Spleen (tissue), 11 donors: ENCODE results near the gene TRHDE. TPM values are rescaled to one million over a fixed set of nuclear protein-coding genes. Genes with fewer than 3 reads are reported as not detected.

Experiments used
- DNase-seq: peaks from one replicate; pipeline ENCODE4 v3.0.0-alpha.2; 2020
- H3K27ac ChIP-seq, 8 donors: fragments of 200-600 bp; sonication (generic) in 7 of 8; 1 replicate in 4 of 8; 2 replicates in 4 of 8; pipeline versions ENCODE4 v1.5.0 to v1.8.0; 2016 to 2021; ENCODE audit warnings: inconsistent platforms in 4 of 8, mild to moderate bottlenecking in 4 of 8, moderate library complexity in 1 of 8
- H3K27me3 ChIP-seq, 7 donors: fragments of 200-600 bp; sonication (generic) in 6 of 7; replicated peaks in 1 of 7; 1 replicate in 4 of 7; 2 replicates in 3 of 7; pipeline versions ENCODE4 v1.5.0 to v1.8.0; 2016 to 2021; ENCODE audit warnings: inconsistent platforms in 3 of 7, mild to moderate bottlenecking in 1 of 7
- H3K36me3 ChIP-seq, 6 donors: fragments of 200-600 bp; sonication (generic) in 5 of 6; 1 replicate in 4 of 6; 2 replicates in 2 of 6; pipeline versions ENCODE4 v1.5.0 to v1.8.0; 2016 to 2021; ENCODE audit warnings: inconsistent platforms in 2 of 6
- H3K4me1 ChIP-seq, 6 donors: fragments of 200-600 bp; sonication (generic) in 5 of 6; 1 replicate in 3 of 6; 2 replicates in 3 of 6; pipeline versions ENCODE4 v1.5.0 to v1.8.0; 2016 to 2021; ENCODE audit warnings: inconsistent platforms in 3 of 6
- H3K4me3 ChIP-seq, 8 donors: fragments of 200-600 bp; sonication (generic) in 7 of 8; 1 replicate in 4 of 8; 2 replicates in 4 of 8; pipeline versions ENCODE4 v1.5.0 to v1.8.0; 2016 to 2021; ENCODE audit warnings: inconsistent platforms in 4 of 8, mild to moderate bottlenecking in 4 of 8, moderate library complexity in 2 of 8
- H3K9me3 ChIP-seq, 8 donors: fragments of 200-600 bp; sonication (generic) in 7 of 8; 1 replicate in 4 of 8; 2 replicates in 4 of 8; pipeline versions ENCODE4 v1.5.0 to v1.8.0; 2016 to 2021; ENCODE audit warnings: inconsistent platforms in 4 of 8
- CTCF ChIP-seq, 11 experiments: fragments of 200-600 bp in 7 of 11; fragments of 450-650 bp in 4 of 11; sonication (generic) in 4 of 11; IDR thresholded peaks in 8 of 11; conservative IDR thresholded peaks in 3 of 11; 1 replicate in 7 of 11; 2 replicates in 4 of 11; pipeline versions ENCODE4 v1.4.0 to v1.8.0; 2016 to 2021; ENCODE audit warnings: antibody characterized with exemption in 11 of 11, inconsistent platforms in 4 of 11, mild to moderate bottlenecking in 1 of 11
- POLR2A ChIP-seq, 3 donors: fragments of 450-650 bp; IDR thresholded peaks; one replicate each; pipeline ENCODE4 v1.5.1; 2017; ENCODE audit warnings: antibody characterized with exemption in 3 of 3, mild to moderate bottlenecking in 1 of 3
- POLR2AphosphoS5 ChIP-seq, 3 donors: sonication (generic); formaldehyde crosslinking; IDR thresholded peaks; one replicate each; pipeline ENCODE4 v1.5.1; 2017; ENCODE audit warnings: antibody characterized with exemption in 3 of 3
- WGBS, 5 donors: extraction: QIAGEN DNeasy Blood & Tissue Kit in 3 of 5; methylation state at CpG; one replicate each; pipeline versions ENCODE4 v1.1.5 to v1.1.7; 2013 to 2018; 5-methylcytosine and 5-hydroxymethylcytosine counted together
- intact Hi-C: fragments of 100-400 bp; cut with DNase I; formaldehyde crosslinking; loops from one replicate; pipeline ENCODE4 v1.15.0; 2023; ENCODE audit warnings: low total_unique reads
- polyA plus RNA-seq, 3 donors: library from polyadenylated mRNA; stranded (reverse); fragments of 200-250 nt; gene quantifications; one replicate each; pipeline ENCODE4 v1.2.1, GENCODE V29; 2013
- total RNA-seq, 7 donors: library from RNA; depleted of rRNA in 3 of 7; stranded (reverse); fragments of >200 nt in 3 of 7; fragmentation: NEBNext Ultra II Directional in 4 of 7; extraction: Animal tissue kit (Norgen Biotek cat#: 25700) in 4 of 7; gene quantifications; one replicate each; pipeline versions ENCODE4 v1.1.0 to v1.2.1, GENCODE V29; 2016 to 2021
- donor health status: healthy with polysubstance abuse.
- donor health status: DM: no; HTN: no; CAD: no; lungs with moderate emphysema.
- donor health status: DM: no; HTN: no; CAD: no.
- donor health status: Bipolar disorder and iron deficiency.
- donor health status: healthy.
- donor health status: DM: no; HTN: no; CAD: no.
- donor health status: DM: yes; HTN: yes; CAD: no.

Gene TRHDE
- total and polyA plus RNA-seq, 10 donors: 0.26 to 32.7 (median 16.3) TPM

GRCh38 chr12:72453550-72453949 is 181.4 kb downstream of the TRHDE start:
- H3K27me3 ChIP-seq: no peaks in the 10 kb centered on the region
- DNase-seq: no peak
- no peaks in the 10 kb centered on the region for H3K36me3 ChIP-seq
- no peaks in the 10 kb centered on the region for H3K4me1 ChIP-seq
- H3K27ac ChIP-seq: no peak overlapping the region
- no peak for TF ChIP-seq CTCF (IDR thresholded peaks at IDR 0.05 in 8 of 11, conservative IDR thresholded peaks at IDR 0.05 in 3 of 11)
- no peak for TF ChIP-seq POLR2AphosphoS5 (IDR thresholded peaks at IDR 0.05)
- TF ChIP-seq POLR2A (IDR thresholded peaks at IDR 0.05): no peak
- peaks cover 0 to 24% (median 9%) of the 10 kb centered on the region in 8 donors for H3K9me3 ChIP-seq
- 69 to 81% (median 72%) methylated on average over 2 of the region's 2 CpGs for WGBS, 5 donors
- intact Hi-C loops: no loop called here
- no peak overlapping the region for H3K4me3 ChIP-seq

DNA sequence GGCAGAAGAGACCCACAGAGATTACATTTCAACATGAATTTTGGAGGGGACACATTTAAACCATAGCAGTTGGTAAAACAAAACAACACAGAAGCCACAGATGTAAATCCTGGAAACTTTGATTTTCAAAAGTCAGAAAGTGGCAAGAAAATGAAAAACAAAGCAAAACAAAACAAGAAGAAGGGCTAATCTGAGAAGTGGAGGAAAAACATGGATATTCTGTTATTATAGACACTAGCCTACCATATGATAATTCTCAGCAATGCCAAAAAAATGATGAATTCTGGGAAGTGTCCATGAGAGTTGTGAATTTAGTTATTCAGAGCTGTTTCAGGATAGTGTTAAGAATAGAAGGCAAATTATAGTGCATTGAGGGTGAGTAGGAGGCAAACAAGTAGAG is 192.3 kb downstream of the TRHDE start:
- no peaks in the 10 kb centered on the region for H3K27me3 ChIP-seq
- intact Hi-C loops: no loop called here
- H3K4me1 ChIP-seq: no peaks in the 10 kb centered on the region
- TF ChIP-seq POLR2A (IDR thresholded peaks at IDR 0.05) (no peak), CTCF (IDR thresholded peaks at IDR 0.05 in 8 of 11, conservative IDR thresholded peaks at IDR 0.05 in 3 of 11) (no peak), POLR2AphosphoS5 (IDR thresholded peaks at IDR 0.05) (no peak)
- no peaks in the 10 kb centered on the region for H3K9me3 ChIP-seq
- no peak overlapping the region for H3K27ac ChIP-seq
- no peaks in the 10 kb centered on the region for H3K36me3 ChIP-seq
- no peak overlapping the region for H3K4me3 ChIP-seq
- no peak for DNase-seq

GRCh38 chr12:72465155-72465554 is 193.0 kb downstream of the TRHDE start:
- TF ChIP-seq POLR2A (IDR thresholded peaks at IDR 0.05): no peak
- no peak for TF ChIP-seq CTCF (IDR thresholded peaks at IDR 0.05 in 8 of 11, conservative IDR thresholded peaks at IDR 0.05 in 3 of 11)
- no peak for TF ChIP-seq POLR2AphosphoS5 (IDR thresholded peaks at IDR 0.05)
- H3K9me3 ChIP-seq: no peaks in the 10 kb centered on the region
- H3K27me3 ChIP-seq: no peaks in the 10 kb centered on the region
- H3K4me3 ChIP-seq: no peak overlapping the region
- WGBS, 5 donors: 86 to 92% (median 88%) methylated on average over 1 of the region's 1 CpG
- no peak overlapping the region for H3K27ac ChIP-seq
- intact Hi-C loops: no loop called here
- no peaks in the 10 kb centered on the region for H3K4me1 ChIP-seq
- no peak for DNase-seq
- H3K36me3 ChIP-seq: no peaks in the 10 kb centered on the region

DNA sequence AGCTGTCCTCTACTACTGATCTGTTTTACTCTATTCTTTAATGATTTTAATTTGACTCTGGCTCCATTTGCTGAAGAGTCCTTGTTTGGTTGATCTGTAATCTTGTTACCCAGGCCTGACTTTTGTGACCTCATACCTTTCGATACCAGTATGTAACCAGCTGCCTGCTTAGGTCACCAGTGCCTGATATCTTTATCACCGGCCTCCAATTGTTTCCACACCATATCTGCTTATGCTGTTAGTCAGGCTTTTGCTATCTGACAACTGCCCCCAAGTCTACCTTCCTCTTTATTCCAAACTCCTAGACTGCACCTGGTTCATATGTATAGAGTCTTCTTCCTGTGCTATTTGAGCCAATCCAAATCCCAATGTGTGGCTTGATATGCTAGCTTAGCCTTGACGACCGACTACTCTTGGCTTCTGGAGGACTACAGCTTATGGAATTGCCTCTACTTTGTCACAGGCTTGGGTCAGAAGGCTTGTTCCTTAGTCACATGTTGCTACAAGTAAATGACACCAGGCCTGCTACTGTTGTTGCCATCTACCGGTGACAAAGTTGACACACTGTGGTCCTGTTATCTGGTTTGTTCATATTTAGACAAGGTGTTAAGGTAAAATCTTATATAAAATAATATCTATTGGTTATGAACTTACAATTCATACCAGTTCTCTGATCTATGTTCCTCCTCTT is 193.9 kb downstream of the TRHDE start:
- Histone ChIP-seq H3K27me3 (no peaks in the 10 kb centered on the region), H3K36me3 (no peaks in the 10 kb centered on the region), H3K4me3 (no peak overlapping the region), H3K27ac (no peak overlapping the region), H3K4me1 (no peaks in the 10 kb centered on the region), H3K9me3 (no peaks in the 10 kb centered on the region)
- no peak for DNase-seq
- intact Hi-C loops: no loop called here
- 92 to 96% (median 93%) methylated on average over 5 of the region's 5 CpGs for WGBS, 5 donors
- TF ChIP-seq POLR2A (IDR thresholded peaks at IDR 0.05): no peak
- TF ChIP-seq CTCF (IDR thresholded peaks at IDR 0.05 in 8 of 11, conservative IDR thresholded peaks at IDR 0.05 in 3 of 11): no peak
- no peak for TF ChIP-seq POLR2AphosphoS5 (IDR thresholded peaks at IDR 0.05)
